ENCODE data around the gene PAPPA.

DNA sequence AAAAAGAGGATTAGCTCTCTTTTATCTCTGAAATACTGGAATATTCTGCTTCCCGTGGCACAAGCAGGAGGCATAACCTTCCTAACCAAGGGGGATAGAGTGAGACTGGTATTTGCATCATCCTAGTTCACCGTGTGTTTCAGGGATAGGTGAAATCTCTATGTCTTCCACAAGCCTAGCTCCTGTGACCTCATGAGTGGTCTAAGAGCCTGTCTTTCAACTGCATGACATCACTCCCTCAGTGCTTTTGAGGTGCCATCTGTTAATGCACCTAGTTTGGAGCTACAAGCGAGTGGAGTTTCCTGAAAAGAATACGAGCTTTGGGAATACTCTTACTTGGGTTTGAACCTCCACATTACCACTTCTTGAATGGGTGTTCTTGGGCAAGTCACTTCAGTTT lies 181.8 kb downstream of the PAPPA start:
- TF ChIP-seq, protein P1, sequence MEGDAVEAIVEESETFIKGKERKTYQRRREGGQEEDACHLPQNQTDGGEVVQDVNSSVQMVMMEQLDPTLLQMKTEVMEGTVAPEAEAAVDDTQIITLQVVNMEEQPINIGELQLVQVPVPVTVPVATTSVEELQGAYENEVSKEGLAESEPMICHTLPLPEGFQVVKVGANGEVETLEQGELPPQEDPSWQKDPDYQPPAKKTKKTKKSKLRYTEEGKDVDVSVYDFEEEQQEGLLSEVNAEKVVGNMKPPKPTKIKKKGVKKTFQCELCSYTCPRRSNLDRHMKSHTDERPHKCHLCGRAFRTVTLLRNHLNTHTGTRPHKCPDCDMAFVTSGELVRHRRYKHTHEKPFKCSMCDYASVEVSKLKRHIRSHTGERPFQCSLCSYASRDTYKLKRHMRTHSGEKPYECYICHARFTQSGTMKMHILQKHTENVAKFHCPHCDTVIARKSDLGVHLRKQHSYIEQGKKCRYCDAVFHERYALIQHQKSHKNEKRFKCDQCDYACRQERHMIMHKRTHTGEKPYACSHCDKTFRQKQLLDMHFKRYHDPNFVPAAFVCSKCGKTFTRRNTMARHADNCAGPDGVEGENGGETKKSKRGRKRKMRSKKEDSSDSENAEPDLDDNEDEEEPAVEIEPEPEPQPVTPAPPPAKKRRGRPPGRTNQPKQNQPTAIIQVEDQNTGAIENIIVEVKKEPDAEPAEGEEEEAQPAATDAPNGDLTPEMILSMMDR (IDR thresholded peaks at IDR 0.05), result no peak
- TF ChIP-seq POLR2A (IDR thresholded peaks at IDR 0.05), result no peak

All from adrenal gland (tissue), 5 donors.